Mucosa of stomach (tissue), 1 donor: ENCODE measurements around the gene SLC13A1.
"Not testable (repeated sequence)": the region's sequence is repeated elsewhere in the genome, so short reads cannot be mapped to it uniquely, and the experiment has no call there.

Experiments used
- H3K27me3 ChIP-seq: one replicate; pipeline ENCODE4 v1.7.0; 2013; ENCODE audit warnings: mild to moderate bottlenecking, low read length; ENCODE audit not compliant: control insufficient read depth, insufficient read depth
- H3K36me3 ChIP-seq: one replicate; pipeline ENCODE4 v1.7.0; 2013; ENCODE audit warnings: low read length; ENCODE audit not compliant: control insufficient read depth, insufficient read depth
- H3K4me1 ChIP-seq: one replicate; pipeline ENCODE4 v1.7.0; 2013; ENCODE audit warnings: mild to moderate bottlenecking, low read length; ENCODE audit not compliant: control insufficient read depth, insufficient read depth
- H3K4me3 ChIP-seq: one replicate; pipeline ENCODE4 v1.7.0; 2013; ENCODE audit warnings: low read length
- H3K9ac ChIP-seq: one replicate; pipeline ENCODE4 v1.7.0; 2013; ENCODE audit warnings: mild to moderate bottlenecking, low read length, moderate library complexity
- H3K9me3 ChIP-seq: one replicate; pipeline ENCODE4 v1.7.0; 2013; ENCODE audit warnings: mild to moderate bottlenecking, low read length, moderate library complexity; ENCODE audit not compliant: control insufficient read depth
- donor health status: Pancreatic carcinoma.

Gene SLC13A1

GRCh38 chr7:123199883-123200282 lies at the start of gene SLC13A1:
Gene SLC13A1, minus strand, starts transcription at chr7:123199969. Its CDS starts 23 bp downstream, at chr7:123199946.
- no peak within 1 kb of the TSS for H3K4me3 ChIP-seq
- H3K9ac ChIP-seq, result no peak within 1 kb of the TSS
- H3K36me3 ChIP-seq, result no peaks in the 10 kb centered on the region
- H3K4me1 ChIP-seq, result no peaks in the 10 kb centered on the region
- no peaks in the 10 kb centered on the region for H3K9me3 ChIP-seq
- H3K27me3 ChIP-seq, result no peaks in the 10 kb centered on the region

GRCh38 chr7:123244768-123245167 lies 45.0 kb upstream of the SLC13A1 start:
- Histone ChIP-seq H3K36me3 (no peaks in the 10 kb centered on the region), H3K9me3 (no peaks in the 10 kb centered on the region), H3K4me3 (no peak overlapping the region), H3K27me3 (no peaks in the 10 kb centered on the region), H3K9ac (no peak overlapping the region), H3K4me1 (no peaks in the 10 kb centered on the region)

GRCh38 chr7:123242467-123243092 lies 42.8 kb upstream of the SLC13A1 start:
- Histone ChIP-seq H3K9me3 (no peaks in the 10 kb centered on the region), H3K4me1 (no peaks in the 10 kb centered on the region), H3K9ac (no peak overlapping the region), H3K36me3 (no peaks in the 10 kb centered on the region), H3K4me3 (no peak overlapping the region), H3K27me3 (no peaks in the 10 kb centered on the region)

- no peaks in the 10 kb centered on the region for H3K27me3 ChIP-seq
- no peak overlapping the region for H3K9ac ChIP-seq
Observed at GRCh38 chr7:123241809-123242208, 42.0 kb upstream of the SLC13A1 start.

GRCh38 chr7:123231021-123232000 lies 31.5 kb upstream of the SLC13A1 start:
- Histone ChIP-seq H3K4me3 (no peak overlapping the region), H3K36me3 (no peaks in the 10 kb centered on the region), H3K27me3 (no peaks in the 10 kb centered on the region), H3K9ac (no peak overlapping the region), H3K4me1 (no peaks in the 10 kb centered on the region), H3K9me3 (no peaks in the 10 kb centered on the region)

More at GRCh38 chr7:123241809-123242208, 42.0 kb upstream of the SLC13A1 start:
- no peaks in the 10 kb centered on the region for H3K4me1 ChIP-seq
- no peaks in the 10 kb centered on the region for H3K9me3 ChIP-seq
- H3K36me3 ChIP-seq, result no peaks in the 10 kb centered on the region
- H3K4me3 ChIP-seq, result no peak overlapping the region

GRCh38 chr7:123230603-123231002 lies 30.8 kb upstream of the SLC13A1 start:
- Histone ChIP-seq H3K4me3 (no peak overlapping the region), H3K36me3 (no peaks in the 10 kb centered on the region), H3K9me3 (no peaks in the 10 kb centered on the region), H3K9ac (no peak overlapping the region), H3K4me1 (no peaks in the 10 kb centered on the region), H3K27me3 (no peaks in the 10 kb centered on the region)

GRCh38 chr7:123230147-123230546 lies 30.4 kb upstream of the SLC13A1 start:
- Histone ChIP-seq H3K9me3 (no peaks in the 10 kb centered on the region), H3K9ac (no peak overlapping the region), H3K27me3 (no peaks in the 10 kb centered on the region), H3K36me3 (no peaks in the 10 kb centered on the region), H3K4me3 (no peak overlapping the region), H3K4me1 (no peaks in the 10 kb centered on the region)

- no peak overlapping the region for H3K4me3 ChIP-seq
- no peak overlapping the region for H3K9ac ChIP-seq
- H3K36me3 ChIP-seq, result no peaks in the 10 kb centered on the region
- no peaks in the 10 kb centered on the region for H3K4me1 ChIP-seq
- no peaks in the 10 kb centered on the region for H3K9me3 ChIP-seq
- no peaks in the 10 kb centered on the region for H3K27me3 ChIP-seq
Observed at GRCh38 chr7:123229426-123229825, 29.7 kb upstream of the SLC13A1 start.

- not testable (repeated sequence) for H3K9me3 ChIP-seq, H3K9ac ChIP-seq, H3K36me3 ChIP-seq, H3K27me3 ChIP-seq, H3K4me3 ChIP-seq, H3K4me1 ChIP-seq
Observed at GRCh38 chr7:123227666-123228065, 27.9 kb upstream of the SLC13A1 start.

- H3K9me3 ChIP-seq, result no peaks in the 10 kb centered on the region
- no peaks in the 10 kb centered on the region for H3K4me1 ChIP-seq
- H3K4me3 ChIP-seq, result no peak overlapping the region
- H3K36me3 ChIP-seq, result no peaks in the 10 kb centered on the region
- H3K9ac ChIP-seq, result no peak overlapping the region
- H3K27me3 ChIP-seq, result no peaks in the 10 kb centered on the region
Observed at GRCh38 chr7:123220396-123220795, 20.6 kb upstream of the SLC13A1 start.

- Histone ChIP-seq H3K36me3 (no peaks in the 10 kb centered on the region), H3K27me3 (no peaks in the 10 kb centered on the region), H3K9me3 (no peaks in the 10 kb centered on the region), H3K4me3 (no peak overlapping the region), H3K9ac (no peak overlapping the region), H3K4me1 (no peaks in the 10 kb centered on the region)
Observed at GRCh38 chr7:123218866-123219265, 19.1 kb upstream of the SLC13A1 start.

- Histone ChIP-seq H3K4me1 (no peaks in the 10 kb centered on the region), H3K27me3 (no peaks in the 10 kb centered on the region), H3K36me3 (no peaks in the 10 kb centered on the region), H3K4me3 (no peak overlapping the region), H3K9me3 (no peaks in the 10 kb centered on the region), H3K9ac (no peak overlapping the region)
Observed at GRCh38 chr7:123216825-123217224, 17.1 kb upstream of the SLC13A1 start.
